Lung (tissue), 12 donors: Measurements from ENCODE around the gene NGEF. TPM values are rescaled to one million over a fixed set of nuclear protein-coding genes. Genes with fewer than 3 reads are reported as not detected.

Experiments
- ATAC-seq: fragments of 200-7000 bp; cut with Tn5 transposase; one replicate; pipeline ENCODE4 v1.9.1; 2020; ENCODE audit warnings: moderate number of reproducible peaks; ENCODE audit not compliant: insufficient read depth, low FRiP score
- DNase-seq, 3 donors: peaks; one replicate each; pipeline ENCODE4 v3.0.0-alpha.2; 2013 to 2017
- H3K27ac ChIP-seq, 2 donors: one replicate each; pipeline ENCODE4 v1.5.1; 2013; ENCODE audit warnings: mild to moderate bottlenecking in 2 of 2, moderate library complexity in 2 of 2, control low read depth in 1 of 2, inconsistent platforms in 1 of 2, low read depth in 1 of 2, low read length in 1 of 2
- H3K27me3 ChIP-seq, 3 donors: one replicate each; pipeline ENCODE4 v1.5.1; 2013; ENCODE audit warnings: low read length in 2 of 3; ENCODE audit not compliant: control insufficient read depth in 3 of 3, insufficient read depth in 3 of 3
- H3K36me3 ChIP-seq, 4 donors: one replicate each; pipeline ENCODE4 v1.5.1; 2013; ENCODE audit warnings: low read length in 4 of 4, mild to moderate bottlenecking in 1 of 4, moderate library complexity in 1 of 4; ENCODE audit not compliant: control insufficient read depth in 4 of 4, insufficient read depth in 4 of 4
- H3K4me1 ChIP-seq, 5 donors: one replicate each; pipeline ENCODE4 v1.5.1; 2013; ENCODE audit warnings: low read length in 5 of 5, mild to moderate bottlenecking in 2 of 5, moderate library complexity in 1 of 5; ENCODE audit not compliant: control insufficient read depth in 5 of 5, insufficient read depth in 5 of 5
- H3K4me3 ChIP-seq: one replicate; pipeline ENCODE4 v1.5.1; 2013; ENCODE audit warnings: mild to moderate bottlenecking, control low read depth, moderate library complexity
- H3K9ac ChIP-seq, 2 donors: one replicate each; pipeline ENCODE4 v1.5.1; 2013; ENCODE audit warnings: low read length in 2 of 2, control low read depth in 1 of 2; ENCODE audit not compliant: insufficient read depth in 1 of 2
- H3K9me3 ChIP-seq, 4 donors: one replicate each; pipeline ENCODE4 v1.5.1; 2013; ENCODE audit warnings: low read length in 3 of 4, mild to moderate bottlenecking in 1 of 4, moderate library complexity in 1 of 4; ENCODE audit not compliant: control insufficient read depth in 4 of 4, insufficient read depth in 3 of 4
- WGBS, 2 donors: extraction: QIAGEN DNeasy Blood & Tissue Kit; methylation state at CpG; one replicate each; pipeline ENCODE4 v1.1.7; 2013; 5-methylcytosine and 5-hydroxymethylcytosine counted together
- polyA plus RNA-seq, 2 donors: library from polyadenylated mRNA; stranded (reverse); fragments of 200-250 nt; gene quantifications; one replicate each; pipeline ENCODE4 v1.2.1, GENCODE V29; 2013
- total RNA-seq, 2 donors: library from RNA; depleted of rRNA in 1 of 2; stranded (reverse); fragments of >200 nt in 1 of 2; gene quantifications; one replicate each; pipeline ENCODE4 v1.2.1, GENCODE V29; 2014 to 2021
- TF ChIP-seq, protein P1 (sequence below): IDR thresholded peaks from 2 replicates; pipeline ENCODE4 v1.5.1; 2012; ENCODE audit warnings: mild to moderate bottlenecking; ENCODE audit errors: control extremely low read depth, extremely low read depth
- donor health status: control.
- donor health status: control.
- donor health status: Bipolar disorder and iron deficiency.
- donor health status: healthy.
- donor health status: DM: yes; HTN: yes; CAD: no.

The NGEF gene
- total and polyA plus RNA-seq, 4 donors: 0.35 to 2.4 (median 1.5) TPM

DNA sequence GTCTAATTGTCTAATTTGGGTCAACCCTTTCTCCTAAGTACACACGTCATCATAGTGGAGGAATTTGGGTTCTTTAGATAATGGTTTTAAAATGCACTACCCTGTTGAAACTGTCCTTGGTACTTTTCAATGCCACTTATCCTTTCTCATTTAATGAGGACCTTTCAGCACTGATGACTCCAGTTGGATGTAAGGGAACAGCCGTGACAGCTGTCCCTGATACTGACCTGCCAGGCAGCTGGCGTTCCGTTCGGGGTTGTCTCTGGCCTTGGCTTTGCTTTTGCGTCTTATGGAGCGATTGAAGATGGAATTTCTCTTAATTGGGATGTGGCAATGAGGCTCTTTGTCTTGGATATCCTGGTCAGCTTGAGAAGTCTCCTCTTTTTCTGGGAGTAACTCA is 38.7 kb downstream of the NGEF start:
- ATAC-seq: no peak
- H3K36me3 ChIP-seq: no peaks in the 10 kb centered on the region
- H3K9me3 ChIP-seq: peaks cover 0 to 2% (median 0%) of the 10 kb centered on the region in 4 donors
- no peak overlapping the region for H3K9ac ChIP-seq
- no peak overlapping the region for H3K4me3 ChIP-seq
- 84 to 90% methylated on average over 7 of the region's 7 CpGs for WGBS, 2 donors
- H3K27ac ChIP-seq: no peak overlapping the region
- H3K27me3 ChIP-seq: no peaks in the 10 kb centered on the region
- H3K4me1 ChIP-seq: peaks cover 0 to 12% (median 0%) of the 10 kb centered on the region in 5 donors
- TF ChIP-seq, protein P1, sequence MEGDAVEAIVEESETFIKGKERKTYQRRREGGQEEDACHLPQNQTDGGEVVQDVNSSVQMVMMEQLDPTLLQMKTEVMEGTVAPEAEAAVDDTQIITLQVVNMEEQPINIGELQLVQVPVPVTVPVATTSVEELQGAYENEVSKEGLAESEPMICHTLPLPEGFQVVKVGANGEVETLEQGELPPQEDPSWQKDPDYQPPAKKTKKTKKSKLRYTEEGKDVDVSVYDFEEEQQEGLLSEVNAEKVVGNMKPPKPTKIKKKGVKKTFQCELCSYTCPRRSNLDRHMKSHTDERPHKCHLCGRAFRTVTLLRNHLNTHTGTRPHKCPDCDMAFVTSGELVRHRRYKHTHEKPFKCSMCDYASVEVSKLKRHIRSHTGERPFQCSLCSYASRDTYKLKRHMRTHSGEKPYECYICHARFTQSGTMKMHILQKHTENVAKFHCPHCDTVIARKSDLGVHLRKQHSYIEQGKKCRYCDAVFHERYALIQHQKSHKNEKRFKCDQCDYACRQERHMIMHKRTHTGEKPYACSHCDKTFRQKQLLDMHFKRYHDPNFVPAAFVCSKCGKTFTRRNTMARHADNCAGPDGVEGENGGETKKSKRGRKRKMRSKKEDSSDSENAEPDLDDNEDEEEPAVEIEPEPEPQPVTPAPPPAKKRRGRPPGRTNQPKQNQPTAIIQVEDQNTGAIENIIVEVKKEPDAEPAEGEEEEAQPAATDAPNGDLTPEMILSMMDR: no peak
- peak in 1 of 3 donors; percentile 2 for DNase-seq

GRCh38 chr2:232973796-232974195 is 39.3 kb downstream of the NGEF start:
- Histone ChIP-seq H3K27me3 (no peaks in the 10 kb centered on the region), H3K4me3 (no peak overlapping the region), H3K36me3 (no peaks in the 10 kb centered on the region), H3K27ac (no peak overlapping the region), H3K4me1 (peaks cover 0 to 12% (median 0%) of the 10 kb centered on the region in 5 donors), H3K9ac (no peak overlapping the region), H3K9me3 (peaks cover 0 to 2% (median 0%) of the 10 kb centered on the region in 4 donors)
- WGBS, 2 donors: 84% methylated on average over 3 of the region's 3 CpGs
- ATAC-seq (no peak), DNase-seq (no peak)
- TF ChIP-seq, protein P1: no peak

DNA sequence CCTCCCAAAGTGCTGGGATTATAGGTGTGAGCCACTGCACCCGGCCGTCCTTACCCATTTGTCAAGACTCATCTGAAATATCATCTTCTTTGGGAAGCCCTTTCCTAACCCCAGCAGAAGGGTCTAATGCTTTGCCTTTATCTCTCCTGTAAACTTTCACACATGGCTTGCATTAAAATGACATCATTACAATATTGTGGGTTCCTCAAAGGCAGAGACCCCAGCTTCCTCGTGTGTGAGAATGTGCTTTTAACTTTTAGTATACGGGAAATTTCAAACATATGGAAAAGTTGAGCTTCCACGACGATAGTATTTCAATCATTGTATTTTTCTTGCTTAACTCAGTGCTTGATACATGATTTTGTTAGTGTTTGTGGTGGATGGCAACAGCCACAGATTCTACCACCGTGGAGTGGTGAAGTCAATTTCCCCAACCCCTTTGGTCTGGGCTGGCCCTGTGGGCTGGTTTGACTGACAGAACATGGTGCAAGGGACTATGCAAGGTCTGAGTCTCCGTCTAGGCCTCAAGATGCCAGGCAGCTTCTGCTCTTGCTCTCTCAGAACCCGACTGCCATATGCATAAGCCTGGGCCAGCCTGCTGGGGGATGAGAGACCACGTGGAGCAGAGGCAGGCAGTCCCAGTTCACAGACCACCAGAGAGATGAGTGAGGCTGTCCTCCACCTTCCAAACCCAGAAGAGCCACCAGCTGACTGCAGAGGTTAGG is 39.9 kb downstream of the NGEF start:
- no peaks in the 10 kb centered on the region for H3K36me3 ChIP-seq

More for the DNA sequence above, 39.9 kb downstream of the NGEF start:
- peaks cover 0 to 2% (median 0%) of the 10 kb centered on the region in 4 donors for H3K9me3 ChIP-seq
- DNase-seq (no peak), ATAC-seq (no peak)
- H3K9ac ChIP-seq: no peak overlapping the region
- H3K27ac ChIP-seq: no peak overlapping the region
- H3K4me1 ChIP-seq: peaks cover 0 to 12% (median 0%) of the 10 kb centered on the region in 5 donors
- 84 to 88% methylated on average over 10 of the region's 10 CpGs for WGBS, 2 donors
- H3K27me3 ChIP-seq: no peaks in the 10 kb centered on the region
- no peak overlapping the region for H3K4me3 ChIP-seq
- TF ChIP-seq, protein P1: no peak
